ENCODE measurements around the gene CNTLN.
"Not testable (repeated sequence)": the region's sequence is repeated elsewhere in the genome, so short reads cannot be mapped to it uniquely, and the experiment has no call there.

Gene CNTLN

DNA sequence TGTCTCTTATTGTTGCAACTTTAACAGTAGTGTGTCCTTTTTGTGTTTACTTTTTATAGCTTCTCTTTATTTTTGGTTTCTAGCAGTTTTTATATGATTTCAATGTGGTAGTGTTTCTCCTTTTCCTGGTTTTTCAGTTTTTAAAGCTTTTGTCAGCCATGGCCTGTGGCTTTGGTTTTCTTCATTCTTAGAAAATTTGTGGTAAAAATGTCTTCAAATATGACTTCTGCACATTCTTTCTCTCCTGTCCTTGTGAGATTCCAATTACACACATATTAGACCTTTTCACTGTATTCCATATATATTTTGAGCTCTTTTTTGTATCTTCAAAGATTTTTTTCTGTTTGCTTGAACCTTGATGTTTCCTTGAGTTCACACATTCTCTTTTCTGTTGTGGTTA is 180.5 kb downstream of the CNTLN start:
- no peak for TF ChIP-seq POLR2A (IDR thresholded peaks at IDR 0.05; ENCODE audit: low read depth, low read length)
- FAIRE-seq = no peak
- DNase-seq (ENCODE audit: insufficient read length, low spot score) = no peak

DNA sequence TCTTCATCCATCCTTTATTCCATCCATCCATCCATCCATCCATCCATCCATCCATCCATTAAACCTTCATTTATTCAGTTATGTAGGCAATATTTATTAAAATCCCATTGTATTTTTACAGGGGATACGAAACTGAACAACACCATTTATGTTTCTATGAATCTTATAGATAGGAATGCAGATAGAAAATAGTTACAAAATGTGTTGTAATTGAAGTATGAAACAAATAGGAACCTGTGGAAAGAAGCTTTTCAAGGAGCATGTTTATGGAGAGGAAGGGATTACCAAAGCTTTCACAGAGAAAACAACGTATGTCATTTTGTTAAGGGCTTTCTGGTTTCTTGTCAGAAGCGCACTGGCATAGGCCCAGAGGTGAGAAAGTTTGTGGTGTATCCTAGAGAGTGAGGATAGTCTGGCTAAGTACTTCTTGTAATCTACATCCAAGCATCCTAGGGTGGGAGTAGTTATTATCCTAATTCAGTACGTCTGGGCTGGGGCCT is 184.0 kb downstream of the CNTLN start:
- FAIRE-seq = no peak
- no peak for DNase-seq (ENCODE audit: insufficient read length, low spot score)
- TF ChIP-seq POLR2A (IDR thresholded peaks at IDR 0.05; ENCODE audit: low read depth, low read length) = no peak

DNA sequence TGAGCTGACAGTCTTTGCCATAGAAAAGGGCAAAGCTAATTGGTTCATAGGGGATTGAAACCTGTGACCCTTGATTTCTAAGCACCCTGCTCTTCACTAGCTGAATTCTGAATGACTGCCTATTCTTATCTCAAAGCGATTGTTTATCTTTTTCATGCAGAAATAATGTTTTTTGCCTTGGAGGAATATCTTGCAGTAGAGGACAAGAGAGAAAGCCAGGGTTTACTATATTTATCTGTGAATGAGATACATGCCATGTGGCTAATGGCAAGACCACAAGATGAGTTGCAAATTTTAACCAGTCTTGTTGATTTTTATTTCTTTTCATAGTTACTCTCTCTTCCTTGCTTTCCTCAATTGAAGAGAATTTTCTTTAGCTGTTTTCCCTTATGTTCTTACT is 185.0 kb downstream of the CNTLN start:
- FAIRE-seq (no peak), DNase-seq (ENCODE audit: insufficient read length, low spot score) (no peak)
- no peak for TF ChIP-seq POLR2A (IDR thresholded peaks at IDR 0.05; ENCODE audit: low read depth, low read length)

DNA sequence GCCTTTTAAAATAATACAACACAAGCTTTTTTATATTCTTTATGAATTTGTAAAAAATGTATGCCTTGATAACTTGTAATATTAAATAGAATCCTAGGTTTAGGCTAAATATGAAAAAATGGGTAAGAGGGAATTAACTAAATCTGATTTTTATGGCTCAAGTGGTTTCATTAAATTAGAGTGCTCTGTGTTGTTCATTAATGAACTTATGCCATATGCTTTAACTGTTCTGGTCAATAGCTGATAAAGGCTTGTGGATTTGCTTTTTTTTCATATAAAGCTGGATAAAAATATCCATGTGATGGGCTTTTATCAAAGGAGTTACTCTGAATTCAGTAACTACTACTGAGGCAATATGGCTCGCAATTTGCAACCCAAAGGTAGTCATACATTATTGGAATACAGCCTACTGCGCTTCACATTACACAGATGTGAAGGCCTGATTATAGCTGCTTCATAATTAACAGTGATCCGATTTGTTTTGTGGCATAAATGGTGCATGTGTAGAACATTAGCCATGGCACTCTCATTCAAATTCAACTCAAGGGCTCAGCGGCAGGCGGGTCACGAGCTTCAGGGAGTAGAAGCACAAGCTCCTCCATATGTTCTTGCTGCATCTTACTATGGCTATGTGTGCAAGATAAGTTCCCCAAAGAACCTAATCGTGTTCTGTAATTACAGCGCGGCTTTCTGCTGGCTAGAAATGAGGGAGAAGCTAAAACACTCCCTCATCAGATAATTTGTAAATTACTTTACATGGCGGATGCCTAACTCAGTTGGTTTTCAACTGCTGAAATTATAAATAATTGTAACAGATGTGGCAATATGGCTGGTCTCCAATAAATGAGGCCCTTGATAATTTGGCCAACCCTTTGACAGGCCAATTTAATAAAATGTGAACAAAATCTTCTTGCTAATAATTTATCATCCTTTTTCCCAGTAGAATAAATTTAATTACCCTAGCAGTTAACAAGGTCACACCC is 188.3 kb downstream of the CNTLN start:
- no peak for TF ChIP-seq POLR2A (IDR thresholded peaks at IDR 0.05; ENCODE audit: low read depth, low read length)
- FAIRE-seq (no peak), DNase-seq (ENCODE audit: insufficient read length, low spot score) (no peak)

DNA sequence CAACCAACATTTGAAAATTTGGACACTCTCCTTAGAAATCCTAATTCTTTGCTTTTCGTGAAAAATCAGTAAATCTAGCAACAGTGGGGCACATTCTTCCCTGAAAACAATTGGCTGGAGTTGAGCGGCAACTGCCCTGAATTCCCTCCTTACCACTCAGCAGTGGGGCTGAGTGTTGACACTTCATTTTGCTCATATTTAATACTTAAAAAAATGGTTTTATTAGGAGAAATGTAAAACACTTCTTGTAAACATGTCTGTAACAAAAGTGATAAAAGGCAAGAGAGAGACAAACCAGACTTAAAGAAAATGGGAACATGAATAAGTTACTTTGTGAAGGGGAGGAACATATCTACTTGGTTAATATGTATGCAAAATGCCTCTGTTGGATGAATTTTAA is 193.5 kb downstream of the CNTLN start:
- DNase-seq (ENCODE audit: insufficient read length, low spot score) (no peak), FAIRE-seq (no peak)
- no peak for TF ChIP-seq POLR2A (IDR thresholded peaks at IDR 0.05; ENCODE audit: low read depth, low read length)

DNA sequence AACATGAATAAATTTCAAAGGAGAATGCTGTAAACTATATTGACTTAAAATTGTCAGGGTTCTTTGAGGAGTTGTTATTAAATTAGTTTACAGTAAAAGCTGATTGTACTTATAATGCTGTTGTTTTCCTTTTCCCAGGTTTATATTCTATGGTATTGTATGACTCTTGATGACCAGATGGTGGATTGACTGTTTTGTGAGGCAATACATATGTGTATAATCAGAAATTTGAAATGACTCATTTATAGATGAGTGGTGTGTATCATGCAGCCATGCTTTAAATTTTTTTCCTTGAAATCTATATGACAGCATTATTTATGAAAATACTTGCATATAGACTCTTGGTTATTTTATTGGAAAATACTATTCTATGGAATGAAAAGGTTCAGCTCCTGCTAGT is 195.3 kb downstream of the CNTLN start:
- no peak for TF ChIP-seq POLR2A (IDR thresholded peaks at IDR 0.05; ENCODE audit: low read depth, low read length)
- DNase-seq (ENCODE audit: insufficient read length, low spot score) (no peak), FAIRE-seq (no peak)

DNA sequence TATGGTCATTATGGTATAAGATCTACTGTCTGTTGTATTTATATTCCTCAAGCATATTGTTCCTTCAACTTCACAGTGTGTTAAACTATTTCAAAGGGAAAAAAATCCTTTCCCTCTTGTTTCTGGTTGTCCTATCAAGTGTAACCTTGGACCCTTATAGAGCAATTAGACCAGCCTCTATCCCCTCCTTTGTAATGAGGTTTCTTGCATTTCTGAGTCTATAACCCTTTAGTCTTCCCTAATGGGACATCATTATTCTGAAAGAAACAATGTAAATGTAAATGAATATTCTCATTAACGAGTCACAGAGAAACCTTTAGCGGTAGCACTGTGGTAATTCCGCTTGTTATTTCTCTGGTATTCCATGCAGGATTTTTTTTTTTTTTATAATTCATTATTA is 197.3 kb downstream of the CNTLN start:
- no peak for DNase-seq (ENCODE audit: insufficient read length, low spot score)
- FAIRE-seq = no peak
- TF ChIP-seq POLR2A (IDR thresholded peaks at IDR 0.05; ENCODE audit: low read depth, low read length) = no peak

DNA sequence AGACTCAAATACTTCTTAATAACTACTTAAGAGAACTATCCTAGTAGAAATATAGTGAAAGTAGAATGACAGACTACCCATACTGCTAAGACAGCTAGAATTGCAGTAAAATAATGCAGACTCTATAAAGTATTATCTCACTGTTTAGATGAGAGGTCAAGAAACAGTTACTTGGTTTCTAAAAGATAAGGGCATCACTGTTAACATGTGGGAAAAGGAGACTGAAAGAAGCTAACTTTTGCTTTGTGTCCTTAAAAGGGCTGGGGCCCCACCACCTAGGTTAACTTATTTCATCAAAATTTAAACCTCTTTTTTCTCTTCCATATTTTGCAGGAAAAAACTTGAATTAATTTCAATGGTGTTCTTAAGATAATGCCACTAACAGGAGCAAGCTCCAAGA is 204.3 kb downstream of the CNTLN start:
- DNase-seq (ENCODE audit: insufficient read length, low spot score) = no peak
- no peak for FAIRE-seq
- TF ChIP-seq POLR2A (IDR thresholded peaks at IDR 0.05; ENCODE audit: low read depth, low read length) = no peak

DNA sequence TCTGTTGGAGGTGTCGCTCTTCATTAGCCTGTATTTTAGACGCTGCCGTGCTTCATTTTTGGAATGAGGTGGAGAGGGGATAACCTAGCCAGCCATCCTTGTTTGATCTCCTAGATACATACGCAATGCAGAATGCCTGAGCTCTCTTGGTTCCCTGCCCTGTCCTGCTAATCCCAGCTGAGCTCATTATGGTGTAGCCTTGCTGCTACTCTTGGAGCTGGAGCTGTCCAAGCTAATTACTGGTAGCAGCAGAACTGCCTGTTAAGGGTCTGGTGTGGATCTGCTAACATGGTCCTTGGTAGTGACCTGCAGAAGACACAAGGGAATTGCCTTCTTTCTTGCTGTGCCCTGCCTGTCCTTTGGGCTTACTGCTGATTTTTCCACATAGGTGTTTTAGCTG is 207.9 kb downstream of the CNTLN start:
- no peak for TF ChIP-seq POLR2A (IDR thresholded peaks at IDR 0.05; ENCODE audit: low read depth, low read length)
- no peak for DNase-seq (ENCODE audit: insufficient read length, low spot score)
- no peak for FAIRE-seq

DNA sequence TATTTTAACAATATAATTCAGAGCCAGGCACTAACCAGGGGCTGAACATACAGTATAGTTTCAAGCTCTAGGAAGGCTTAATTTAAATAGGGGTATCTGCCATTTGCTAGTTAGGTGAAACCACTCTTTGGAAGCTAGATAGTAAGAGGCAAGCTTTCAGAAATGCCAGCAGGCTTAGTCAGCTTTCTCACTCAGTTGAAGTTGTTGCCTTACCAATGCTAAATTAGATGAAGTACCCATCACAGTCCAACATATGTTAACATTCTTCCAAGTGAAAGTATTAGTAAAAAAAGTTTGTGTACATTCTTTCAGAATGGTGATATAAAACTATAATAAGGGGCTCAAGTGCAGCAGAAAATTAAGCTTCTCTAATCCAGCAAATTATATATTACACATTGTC is 215.0 kb downstream of the CNTLN start:
- FAIRE-seq = peak; percentile 62
- DNase-seq (ENCODE audit: insufficient read length, low spot score) = no peak
- TF ChIP-seq POLR2A (IDR thresholded peaks at IDR 0.05; ENCODE audit: low read depth, low read length) = no peak

DNA sequence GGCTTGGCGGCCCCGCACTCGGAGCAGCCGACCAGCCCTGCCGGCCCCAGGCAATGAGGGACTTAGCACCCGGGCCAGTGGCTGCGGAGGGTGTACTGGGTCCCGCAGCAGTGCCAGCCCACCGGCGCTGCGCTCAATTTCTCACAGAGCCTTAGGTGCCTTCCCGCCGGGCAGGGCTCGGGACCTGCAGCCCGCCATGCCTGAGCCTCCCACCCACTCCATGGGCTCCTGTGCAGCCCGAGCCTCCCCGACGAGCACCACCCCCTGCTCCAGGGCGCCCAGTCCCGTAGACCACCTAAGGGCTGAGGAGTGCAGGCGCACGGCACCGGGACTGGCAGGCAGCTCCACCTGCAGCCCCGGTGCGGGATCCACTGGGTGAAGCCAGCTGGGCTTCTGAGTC is 219.2 kb downstream of the CNTLN start:
- not testable (repeated sequence) for FAIRE-seq; DNase-seq (ENCODE audit: insufficient read length, low spot score)

DNA sequence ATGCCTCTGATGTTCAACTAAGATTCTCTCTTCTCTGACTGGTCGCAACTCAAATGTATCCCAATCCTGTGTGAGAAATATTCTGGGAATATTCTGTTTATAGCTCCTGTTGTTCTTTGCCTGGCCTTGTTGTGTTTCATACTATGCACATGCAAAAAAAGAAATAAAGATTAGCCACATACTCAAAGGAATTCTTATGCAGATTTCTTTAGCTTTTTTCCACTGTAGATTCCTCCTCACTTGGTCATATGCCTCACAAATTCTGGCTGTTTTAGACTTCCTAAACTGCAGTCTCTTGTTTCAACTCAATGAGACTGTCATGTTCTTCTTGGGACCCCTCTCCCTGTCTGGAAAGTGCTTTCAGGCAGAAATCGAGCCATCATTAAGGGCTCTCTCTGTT is 226.5 kb downstream of the CNTLN start:
- TF ChIP-seq POLR2A (IDR thresholded peaks at IDR 0.05; ENCODE audit: low read depth, low read length) = no peak
- FAIRE-seq (no peak), DNase-seq (ENCODE audit: insufficient read length, low spot score) (no peak)

DNA sequence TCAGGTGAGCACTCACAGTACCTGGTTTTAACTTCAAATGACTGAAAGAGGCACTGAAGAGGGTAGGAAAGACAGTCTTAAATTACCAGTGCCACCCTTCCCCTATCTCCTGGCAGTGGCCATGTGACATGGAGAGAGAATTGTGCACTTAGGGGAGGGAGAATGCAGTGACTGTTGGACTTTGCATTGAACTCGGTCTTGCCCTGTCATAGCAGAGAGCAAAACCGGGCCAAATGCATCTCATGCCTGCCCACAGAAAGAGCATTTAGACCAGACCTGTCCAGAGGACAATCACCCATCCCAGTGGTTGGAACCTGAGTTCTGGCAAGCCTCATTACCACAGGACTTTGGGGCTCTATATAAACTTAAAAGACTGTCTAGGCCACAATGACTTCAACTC is 232.2 kb downstream of the CNTLN start:
- no peak for TF ChIP-seq POLR2A (IDR thresholded peaks at IDR 0.05; ENCODE audit: low read depth, low read length)
- FAIRE-seq (no peak), DNase-seq (ENCODE audit: insufficient read length, low spot score) (no peak)

DNA sequence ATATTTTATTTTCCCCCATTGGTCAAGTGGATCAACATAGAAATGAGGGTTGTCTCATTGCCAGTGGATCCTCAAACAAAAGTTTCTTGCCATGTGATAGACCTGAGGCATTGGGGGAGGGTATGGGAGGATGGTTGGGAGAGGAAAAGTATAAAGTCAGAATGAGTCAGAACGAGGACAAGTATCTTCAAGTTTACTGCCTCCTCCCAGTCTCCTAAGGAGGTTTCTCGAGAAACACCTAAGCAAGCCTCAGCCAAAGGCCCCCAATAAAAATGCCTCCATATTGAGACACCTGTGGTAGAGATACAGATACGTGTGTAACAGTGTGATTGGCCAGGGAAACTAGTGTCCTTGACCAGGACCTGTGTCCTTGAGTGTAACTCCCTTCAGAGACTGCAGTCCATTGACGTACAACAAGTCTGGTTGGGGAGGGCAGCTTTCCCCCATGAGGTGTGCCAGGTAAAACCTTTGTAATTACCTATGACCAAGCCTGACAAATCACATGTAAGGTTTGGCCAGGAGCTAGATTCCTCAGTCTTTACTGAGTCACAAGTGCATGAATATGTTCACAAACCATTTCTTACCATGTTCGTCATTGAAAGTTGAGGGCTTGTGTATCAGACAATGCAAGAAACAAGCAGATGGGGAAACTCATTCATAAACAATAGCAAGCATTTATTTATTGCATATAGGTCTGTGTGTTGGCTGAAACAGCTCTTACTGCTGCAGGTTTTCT is 245.5 kb downstream of the CNTLN start:
- FAIRE-seq = no peak
- DNase-seq (ENCODE audit: insufficient read length, low spot score) = no peak
- TF ChIP-seq POLR2A (IDR thresholded peaks at IDR 0.05; ENCODE audit: low read depth, low read length) = no peak

DNA sequence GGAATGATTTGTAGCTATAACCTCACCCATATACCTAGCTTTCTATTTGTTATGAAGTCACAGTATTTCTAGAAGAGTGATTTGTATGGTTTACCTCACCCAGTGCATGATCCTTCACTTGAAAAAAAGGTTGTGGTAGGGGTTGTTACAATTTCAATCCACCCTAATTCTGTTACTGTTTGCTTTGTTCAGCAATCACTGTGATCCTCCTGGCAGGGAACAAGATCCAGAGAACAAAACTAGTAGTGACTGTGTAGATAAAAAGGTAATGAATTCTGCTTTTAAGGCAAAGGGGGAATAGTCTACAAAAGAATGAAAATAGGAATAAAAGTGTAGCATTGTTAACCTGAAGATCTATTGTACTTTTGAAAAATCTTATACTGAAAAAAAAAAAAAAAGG is 252.7 kb downstream of the CNTLN start:
- no peak for DNase-seq (ENCODE audit: insufficient read length, low spot score)
- peak; percentile 67 for FAIRE-seq
- TF ChIP-seq POLR2A (IDR thresholded peaks at IDR 0.05; ENCODE audit: low read depth, low read length) = no peak
